Fibroblast of lung (primary cell): ENCODE data around the gene PTDSS2. TPM values are rescaled to one million over a fixed set of nuclear protein-coding genes. Genes with fewer than 3 reads are reported as not detected.
A peak's percentile ranks its signal among the peaks of the same experiment; 100 is the strongest.

Experiments
- DNase-seq, 2 donors: peaks; one replicate each; pipeline versions ENCODE4 v3.0.0 to v3.0.0-alpha.2; 2010; ENCODE audit warnings: low read depth in 2 of 2
- H2AFZ ChIP-seq: 2 replicates; pipeline ENCODE4 v1.5.1; 2012; ENCODE audit warnings: low read length, control low read depth, inconsistent platforms
- H3K27ac ChIP-seq: 2 replicates; pipeline ENCODE4 v1.5.1; 2011; ENCODE audit warnings: low read length, control low read depth; ENCODE audit not compliant: insufficient read depth
- H3K27me3 ChIP-seq: 2 replicates; pipeline ENCODE4 v1.5.1; 2011; ENCODE audit warnings: mild to moderate bottlenecking, low read length; ENCODE audit not compliant: control insufficient read depth, insufficient read depth
- H3K36me3 ChIP-seq: 2 replicates; pipeline ENCODE4 v1.5.1; 2011; ENCODE audit warnings: low read length; ENCODE audit not compliant: control insufficient read depth, insufficient read depth
- H3K4me1 ChIP-seq: 2 replicates; pipeline ENCODE4 v1.5.1; 2011; ENCODE audit warnings: low read length; ENCODE audit not compliant: control insufficient read depth, insufficient read depth; ENCODE audit errors: extremely low read depth
- H3K4me2 ChIP-seq: 2 replicates; pipeline ENCODE4 v1.5.1; 2011; ENCODE audit warnings: low read length, control low read depth; ENCODE audit not compliant: insufficient read depth; ENCODE audit errors: extremely low read depth
- H3K4me3 ChIP-seq, 4 experiments: fragments of 200-600 bp in 1 of 4; sonication (generic) in 1 of 4; replicated peaks in 1 of 4; 2 replicates each; pipeline ENCODE4 v1.5.1; 2011 to 2016; ENCODE audit warnings: low read length in 4 of 4, low read depth in 3 of 4, mild to moderate bottlenecking in 3 of 4, control low read depth in 2 of 4, inconsistent platforms in 1 of 4, mixed read lengths in 1 of 4; ENCODE audit not compliant: insufficient read depth in 1 of 4; ENCODE audit errors: control extremely low read depth in 1 of 4
- H3K79me2 ChIP-seq: 2 replicates; pipeline ENCODE4 v1.5.1; 2012; ENCODE audit warnings: mild to moderate bottlenecking, low read length, inconsistent platforms; ENCODE audit not compliant: control insufficient read depth, insufficient read depth
- H3K9ac ChIP-seq: 2 replicates; pipeline ENCODE4 v1.5.1; 2011; ENCODE audit warnings: mild to moderate bottlenecking, low read length, control low read depth; ENCODE audit not compliant: insufficient read depth
- H3K9me3 ChIP-seq: 2 replicates; pipeline ENCODE4 v1.5.1; 2012; ENCODE audit warnings: low read depth, low read length; ENCODE audit not compliant: control insufficient read depth, insufficient read depth
- H4K20me1 ChIP-seq: 2 replicates; pipeline ENCODE4 v1.5.1; 2011; ENCODE audit warnings: low read length; ENCODE audit not compliant: control insufficient read depth, insufficient read depth; ENCODE audit errors: extremely low read depth
- EZH2 ChIP-seq: IDR thresholded peaks from 2 replicates; pipeline ENCODE4 v1.5.1; 2012; ENCODE audit warnings: low read length, control low read depth, mild to moderate bottlenecking; ENCODE audit errors: missing control alignments
- polyA plus RNA-seq, 2 donors: library from polyadenylated mRNA; depleted of rRNA in 1 of 2; stranded (reverse) in 1 of 2; unstranded in 1 of 2; fragments of >200 nt; gene quantifications; 2 replicates each; pipeline ENCODE4 v1.2.1, GENCODE V29; 2011 to 2012; ENCODE audit warnings: missing spikeins in 1 of 2
- total RNA-seq: library from RNA; depleted of rRNA; stranded (reverse); fragments of >200 nt; gene quantifications from 2 replicates; pipeline ENCODE4 v1.2.1, GENCODE V29; 2014
- TF ChIP-seq, protein P1 (sequence below), 2 donors: IDR thresholded peaks in 1 of 2; conservative IDR thresholded peaks in 1 of 2; 1 replicate in 1 of 2; 2 replicates in 1 of 2; pipeline ENCODE4 v1.5.1; 2011 to 2012; ENCODE audit warnings: low read length in 2 of 2, control low read depth in 1 of 2, inconsistent platforms in 1 of 2, low read depth in 1 of 2, mild to moderate bottlenecking in 1 of 2

The PTDSS2 gene
- total and polyA plus RNA-seq, 2 donors (not counting 1 experiment from before 2014, with no cell fraction given), result 17.4 to 36.7 TPM

DNA sequence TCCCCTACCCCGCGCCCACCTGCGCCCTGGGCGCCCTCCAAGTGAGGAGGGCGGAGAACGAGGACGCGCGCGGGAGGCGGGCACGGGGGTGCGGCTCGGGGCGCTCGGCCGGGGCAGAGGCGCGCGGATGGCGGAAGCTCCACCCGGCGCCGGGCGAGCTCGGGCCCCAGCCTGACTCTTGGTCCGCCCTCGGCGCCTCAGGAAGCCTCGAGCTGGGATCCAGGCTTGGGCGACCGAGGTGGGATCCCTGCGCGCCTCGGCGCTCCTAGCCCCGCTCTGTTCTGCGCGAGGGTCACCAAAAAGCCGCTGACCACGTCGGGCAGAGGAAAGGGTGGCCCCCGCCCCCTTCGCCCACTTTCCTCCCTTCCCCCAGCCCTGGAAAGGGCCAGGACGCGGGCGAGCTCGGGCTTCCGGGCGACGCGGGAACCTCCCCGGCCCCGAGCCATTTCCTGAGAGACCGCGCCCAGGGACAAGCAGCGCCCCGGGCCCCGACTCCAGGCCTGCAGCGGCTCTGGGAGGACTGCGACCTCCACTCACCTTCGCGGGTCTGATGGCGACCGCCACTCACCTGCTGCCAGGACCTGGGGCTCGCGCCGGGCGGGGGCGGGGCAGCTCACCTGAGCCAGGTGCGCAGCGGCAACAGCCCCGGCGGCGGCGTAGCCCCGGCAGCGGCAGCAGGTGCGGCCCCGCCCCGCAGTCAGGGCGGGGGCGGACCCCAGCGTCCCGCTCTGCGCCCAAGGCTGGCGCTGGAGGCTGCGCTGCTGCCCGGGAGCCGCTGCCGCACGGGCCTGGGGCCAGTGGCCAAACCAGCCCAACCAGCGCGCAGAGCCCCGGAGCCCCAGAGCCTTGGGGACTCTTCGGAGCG lies 33.1 kb upstream of the PTDSS2 start:
- H3K36me3 ChIP-seq, result no peaks in the 10 kb centered on the region
- H3K4me2 ChIP-seq, result peak overlapping the region; percentile 40
- TF ChIP-seq, protein P1, sequence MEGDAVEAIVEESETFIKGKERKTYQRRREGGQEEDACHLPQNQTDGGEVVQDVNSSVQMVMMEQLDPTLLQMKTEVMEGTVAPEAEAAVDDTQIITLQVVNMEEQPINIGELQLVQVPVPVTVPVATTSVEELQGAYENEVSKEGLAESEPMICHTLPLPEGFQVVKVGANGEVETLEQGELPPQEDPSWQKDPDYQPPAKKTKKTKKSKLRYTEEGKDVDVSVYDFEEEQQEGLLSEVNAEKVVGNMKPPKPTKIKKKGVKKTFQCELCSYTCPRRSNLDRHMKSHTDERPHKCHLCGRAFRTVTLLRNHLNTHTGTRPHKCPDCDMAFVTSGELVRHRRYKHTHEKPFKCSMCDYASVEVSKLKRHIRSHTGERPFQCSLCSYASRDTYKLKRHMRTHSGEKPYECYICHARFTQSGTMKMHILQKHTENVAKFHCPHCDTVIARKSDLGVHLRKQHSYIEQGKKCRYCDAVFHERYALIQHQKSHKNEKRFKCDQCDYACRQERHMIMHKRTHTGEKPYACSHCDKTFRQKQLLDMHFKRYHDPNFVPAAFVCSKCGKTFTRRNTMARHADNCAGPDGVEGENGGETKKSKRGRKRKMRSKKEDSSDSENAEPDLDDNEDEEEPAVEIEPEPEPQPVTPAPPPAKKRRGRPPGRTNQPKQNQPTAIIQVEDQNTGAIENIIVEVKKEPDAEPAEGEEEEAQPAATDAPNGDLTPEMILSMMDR (conservative IDR thresholded peaks at IDR 0.05 in 1 of 2, IDR thresholded peaks at IDR 0.05 in 1 of 2; ENCODE audit: low read depth in 1 of 2, low read length in 2 of 2), result no peak
- TF ChIP-seq EZH2, result no peak
- peak overlapping the region in 3 of 4 experiments; percentile 12 to 47 (median 21) for H3K4me3 ChIP-seq
- peaks cover 6% of the 10 kb centered on the region for H3K4me1 ChIP-seq
- no peak for DNase-seq
- H3K9ac ChIP-seq, result peak overlapping the region; percentile 16
- peaks cover 3% of the 10 kb centered on the region for H3K27me3 ChIP-seq
- H3K79me2 ChIP-seq, result no peaks in the 10 kb centered on the region
- no peak overlapping the region for H3K27ac ChIP-seq
- no peaks in the 10 kb centered on the region for H3K9me3 ChIP-seq
- no peak overlapping the region for H2AFZ ChIP-seq
- H4K20me1 ChIP-seq, result no peaks in the 10 kb centered on the region

DNA sequence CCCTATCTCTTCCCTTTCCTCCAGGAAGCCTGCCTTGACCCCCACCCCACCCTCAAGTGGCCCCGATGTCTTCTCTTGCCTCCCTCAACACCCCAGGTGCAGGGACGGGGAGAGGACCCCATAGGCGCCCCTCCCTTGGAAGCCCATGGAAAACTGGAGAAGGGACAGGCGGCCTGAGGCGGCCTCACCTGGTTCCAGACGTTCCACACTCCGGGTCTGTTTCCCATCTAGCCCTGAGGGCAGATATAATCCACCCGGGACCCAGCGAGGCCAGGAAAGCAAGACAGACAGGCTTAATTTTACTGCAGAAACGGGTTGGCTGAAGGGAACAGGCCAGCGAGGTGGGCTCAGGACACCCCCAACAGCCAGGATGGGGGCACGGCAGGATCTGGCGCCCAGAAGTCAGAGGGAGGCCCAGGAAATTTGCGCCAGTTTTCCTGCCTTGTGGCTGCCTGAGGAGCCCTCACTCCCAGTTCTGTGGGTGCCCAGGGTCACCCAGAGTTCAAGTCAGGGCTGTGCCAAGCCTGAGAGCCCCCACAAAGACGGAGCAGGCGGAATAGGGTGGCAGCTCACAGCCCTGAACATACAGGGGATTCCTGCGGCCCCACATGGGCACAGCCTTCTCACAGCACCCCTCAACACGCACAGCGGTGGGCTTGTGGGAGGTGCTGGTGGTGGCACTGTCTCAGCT lies 32.3 kb upstream of the PTDSS2 start:
- no peak overlapping the region for H3K4me3 ChIP-seq
- no peak overlapping the region for H2AFZ ChIP-seq
- no peaks in the 10 kb centered on the region for H3K9me3 ChIP-seq
- TF ChIP-seq, protein P1 (conservative IDR thresholded peaks at IDR 0.05 in 1 of 2, IDR thresholded peaks at IDR 0.05 in 1 of 2; ENCODE audit: low read depth in 1 of 2, low read length in 2 of 2), result no peak
- no peaks in the 10 kb centered on the region for H3K79me2 ChIP-seq
- no peaks in the 10 kb centered on the region for H4K20me1 ChIP-seq
- H3K36me3 ChIP-seq, result no peaks in the 10 kb centered on the region
- no peak overlapping the region for H3K9ac ChIP-seq
- H3K27ac ChIP-seq, result no peak overlapping the region
- no peak overlapping the region for H3K4me2 ChIP-seq
- no peak for DNase-seq
- H3K27me3 ChIP-seq, result peaks cover 3% of the 10 kb centered on the region
- peaks cover 6% of the 10 kb centered on the region for H3K4me1 ChIP-seq
